ENCODE data around the gene FLNB.

The FLNB gene

GRCh38 chr3:58082047-58082446 is 73.8 kb downstream of the FLNB start:
- in situ Hi-C loops (cut with MboI; ENCODE audit: low pct_unique_long_range_greater_than_20kb, low sequenced_read_pairs, unreplicated experiment), result no loop called here
- TF ChIP-seq CTCF (IDR thresholded peaks at IDR 0.05; ENCODE audit: extremely low read depth, insufficient read depth, missing control alignments), result no peak
- DNase-seq (ENCODE audit: low spot score), result no peak

- in situ Hi-C loops (cut with MboI; ENCODE audit: low pct_unique_long_range_greater_than_20kb, low sequenced_read_pairs, unreplicated experiment), result no loop called here
- DNase-seq (ENCODE audit: low spot score), result no peak
These were observed 75.9 kb downstream of the FLNB start for GRCh38 chr3:58084166-58084565.

GRCh38 chr3:58084788-58085543 is 76.7 kb downstream of the FLNB start:
- in situ Hi-C loops (cut with MboI; ENCODE audit: low pct_unique_long_range_greater_than_20kb, low sequenced_read_pairs, unreplicated experiment), result no loop called here
- peak; percentile 27 for DNase-seq (ENCODE audit: low spot score)
- no peak for TF ChIP-seq CTCF (IDR thresholded peaks at IDR 0.05; ENCODE audit: extremely low read depth, insufficient read depth, missing control alignments)

More at GRCh38 chr3:58084166-58084565, 75.9 kb downstream of the FLNB start:
- TF ChIP-seq CTCF (IDR thresholded peaks at IDR 0.05; ENCODE audit: extremely low read depth, insufficient read depth, missing control alignments), result no peak

- TF ChIP-seq CTCF (IDR thresholded peaks at IDR 0.05; ENCODE audit: extremely low read depth, insufficient read depth, missing control alignments), result no peak
- DNase-seq (ENCODE audit: low spot score), result no peak
- in situ Hi-C loops (cut with MboI; ENCODE audit: low pct_unique_long_range_greater_than_20kb, low sequenced_read_pairs, unreplicated experiment), result no loop called here
These were observed 77.4 kb downstream of the FLNB start for GRCh38 chr3:58085616-58086015.

GRCh38 chr3:58088501-58088900 is 80.3 kb downstream of the FLNB start:
- no peak for DNase-seq (ENCODE audit: low spot score)
- TF ChIP-seq CTCF (IDR thresholded peaks at IDR 0.05; ENCODE audit: extremely low read depth, insufficient read depth, missing control alignments), result no peak
- in situ Hi-C loops (cut with MboI; ENCODE audit: low pct_unique_long_range_greater_than_20kb, low sequenced_read_pairs, unreplicated experiment), result no loop called here

GRCh38 chr3:58090351-58090750 is 82.1 kb downstream of the FLNB start:
- no peak for DNase-seq (ENCODE audit: low spot score)
- no peak for TF ChIP-seq CTCF (IDR thresholded peaks at IDR 0.05; ENCODE audit: extremely low read depth, insufficient read depth, missing control alignments)
- in situ Hi-C loops (cut with MboI; ENCODE audit: low pct_unique_long_range_greater_than_20kb, low sequenced_read_pairs, unreplicated experiment), result no loop called here
